ENCODE measurements around the gene CACNA2D3.

Gene CACNA2D3

GRCh38 chr3:54866251-54866650 lies 743.9 kb downstream of the CACNA2D3 start:
- DNase-seq = no peak

DNA sequence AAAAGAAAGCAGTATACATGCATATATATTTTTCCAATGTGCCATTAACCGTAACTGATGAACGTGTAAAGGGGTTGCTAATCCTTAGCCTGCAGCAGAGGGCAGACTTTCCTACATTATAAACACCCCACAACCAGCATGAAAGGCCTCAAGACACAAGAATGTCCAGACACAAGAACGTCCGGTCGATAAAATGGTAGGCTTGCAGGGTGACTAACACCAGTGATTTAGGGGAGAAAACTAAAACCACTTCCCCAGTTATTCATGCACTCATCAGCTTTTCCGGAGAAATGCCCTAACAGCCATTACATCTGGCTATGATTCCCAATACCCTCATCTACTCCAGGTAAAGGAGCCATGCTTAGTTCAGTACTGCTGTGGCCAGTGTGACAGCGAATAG lies 748.1 kb downstream of the CACNA2D3 start:
- DNase-seq = no peak

GRCh38 chr3:54871867-54872266 lies 749.5 kb downstream of the CACNA2D3 start:
- no peak for DNase-seq

DNA sequence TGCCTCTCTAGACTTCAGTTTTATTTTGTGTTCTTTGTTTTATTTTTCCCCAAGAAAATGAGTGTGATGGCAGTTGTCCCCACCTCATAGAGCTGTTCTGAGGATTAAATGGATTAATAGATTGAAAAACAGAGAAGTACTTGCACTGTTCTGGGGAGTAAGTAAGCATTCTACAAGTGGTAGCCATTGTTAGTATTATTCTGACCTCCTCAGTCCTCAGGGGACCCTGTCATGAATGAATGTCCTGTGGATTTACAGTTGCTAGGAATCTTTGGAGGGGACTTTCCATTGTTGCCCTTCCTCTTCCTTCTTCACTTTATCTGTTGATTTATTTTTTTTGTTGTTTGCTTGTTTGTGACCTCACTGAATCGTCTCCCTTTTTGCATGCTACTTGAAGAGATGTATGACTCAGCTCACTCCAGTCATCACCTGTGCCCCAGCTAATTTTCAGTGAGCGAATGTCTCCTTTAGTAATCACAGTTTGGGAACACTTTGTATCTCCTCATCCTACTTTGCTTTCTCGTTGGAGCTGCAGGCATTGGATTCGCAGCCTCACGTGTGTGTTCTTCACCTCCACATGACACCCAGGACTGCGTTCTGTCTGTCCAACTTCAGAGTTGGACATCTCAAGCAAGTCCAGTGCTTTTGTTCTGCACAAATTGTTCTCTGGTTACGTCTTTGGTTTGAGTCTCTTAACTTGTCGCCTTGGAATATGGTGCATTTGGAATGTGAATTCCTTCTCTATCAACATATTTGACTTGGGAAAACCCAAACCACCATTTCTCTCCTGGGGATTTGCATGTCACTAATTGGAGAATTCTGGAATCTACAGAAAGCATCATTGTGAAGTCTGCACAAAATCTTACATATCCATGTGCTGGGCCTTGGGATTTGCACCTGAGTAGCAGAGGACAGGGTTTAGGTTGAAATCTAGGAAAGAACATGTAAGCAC lies 751.0 kb downstream of the CACNA2D3 start:
- no peak for DNase-seq

GRCh38 chr3:54874816-54875556 lies 752.6 kb downstream of the CACNA2D3 start:
- no peak for DNase-seq

DNA sequence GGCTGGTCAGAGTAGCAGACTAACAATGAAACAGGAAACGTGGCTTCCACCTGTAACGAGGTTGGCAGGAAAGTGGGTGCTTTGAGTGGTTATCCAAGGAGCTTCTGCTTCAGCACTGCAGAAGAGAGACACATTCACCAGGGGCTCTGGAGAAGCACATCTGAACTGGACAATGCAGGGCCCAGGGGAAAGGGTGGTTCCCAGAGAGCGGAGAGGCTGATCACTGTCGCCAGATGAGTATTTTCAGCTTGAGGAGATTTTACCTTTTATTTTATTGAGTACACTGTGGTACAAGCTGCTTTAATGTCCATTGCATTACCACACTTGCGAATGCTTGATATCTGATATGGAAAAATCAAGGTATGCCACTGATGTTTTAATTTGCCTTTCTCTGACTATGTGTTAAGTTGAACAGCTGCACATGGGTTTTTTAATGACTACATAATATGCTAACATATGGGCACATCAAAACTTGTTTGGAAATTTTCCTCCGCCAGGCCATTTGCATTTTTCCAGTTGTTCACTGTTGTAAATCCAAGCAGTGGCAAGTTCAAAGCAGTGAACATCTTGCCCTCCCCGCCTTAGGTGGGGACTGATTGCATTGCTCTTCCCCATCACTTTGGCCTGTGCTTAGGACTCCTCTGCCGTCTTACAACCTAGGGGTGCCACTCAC lies 753.4 kb downstream of the CACNA2D3 start:
- no peak for DNase-seq

DNA sequence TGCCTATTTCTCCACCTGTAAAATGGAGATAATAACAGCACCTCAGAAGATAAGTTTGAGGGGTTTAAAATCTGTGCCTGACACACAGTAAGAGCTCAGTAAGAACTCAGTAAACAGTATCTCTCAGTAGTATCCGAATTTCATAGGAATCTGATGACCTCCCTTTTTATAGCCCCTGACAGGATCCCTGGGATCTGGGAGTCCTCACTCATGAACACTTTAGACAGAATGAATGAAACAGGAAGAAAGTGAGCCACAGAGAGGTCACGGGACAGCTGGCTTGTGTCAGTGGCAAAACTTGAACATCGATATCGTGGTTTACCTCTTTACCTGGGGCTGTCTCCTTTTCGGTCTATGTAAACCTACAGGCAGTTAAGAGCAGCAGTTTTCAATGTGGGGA lies 754.3 kb downstream of the CACNA2D3 start:
- DNase-seq = no peak

DNA sequence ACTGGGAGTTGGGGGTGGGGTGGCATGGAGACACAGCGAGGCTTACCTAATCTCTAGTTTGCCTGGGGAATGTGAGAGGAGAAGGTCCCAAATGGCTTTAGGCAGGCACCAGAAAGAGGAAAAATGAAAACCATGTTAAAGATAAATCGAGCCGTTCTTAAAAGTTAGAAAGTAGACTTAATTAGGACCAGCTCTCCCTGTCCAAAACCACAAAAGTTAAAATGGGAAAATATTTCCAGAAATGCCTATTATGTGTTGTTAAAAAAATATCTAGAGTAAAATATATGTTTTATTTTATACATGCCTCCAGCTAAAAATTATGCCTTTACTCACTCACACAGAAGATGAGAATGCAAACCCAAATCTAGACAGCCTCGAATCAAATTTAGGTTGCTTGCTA lies 755.4 kb downstream of the CACNA2D3 start:
- no peak for DNase-seq

DNA sequence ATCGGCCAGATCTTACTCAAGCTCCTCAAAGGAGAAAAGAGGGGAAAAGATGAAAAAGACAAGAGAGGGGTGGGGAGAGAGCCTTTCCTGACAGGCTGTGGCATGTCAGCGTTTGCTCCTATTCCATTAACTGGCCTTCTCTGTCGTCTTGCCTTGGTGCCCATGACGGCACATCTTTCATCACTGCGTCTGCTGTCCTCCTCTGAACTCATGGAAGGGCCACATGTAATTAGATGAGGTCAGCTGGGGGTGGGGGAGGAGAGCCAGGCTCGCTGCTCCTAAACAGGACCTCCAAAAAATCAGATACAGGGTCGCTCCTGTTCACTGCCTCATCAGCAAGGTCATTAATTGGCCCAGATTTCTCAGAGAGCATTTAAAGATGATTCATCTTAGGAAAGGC lies 755.8 kb downstream of the CACNA2D3 start:
- DNase-seq = no peak

- DNase-seq = no peak
Observed at GRCh38 chr3:54882129-54882833, 759.9 kb downstream of the CACNA2D3 start.

- DNase-seq = no peak
Observed at GRCh38 chr3:54888162-54888561, 765.8 kb downstream of the CACNA2D3 start.

DNA sequence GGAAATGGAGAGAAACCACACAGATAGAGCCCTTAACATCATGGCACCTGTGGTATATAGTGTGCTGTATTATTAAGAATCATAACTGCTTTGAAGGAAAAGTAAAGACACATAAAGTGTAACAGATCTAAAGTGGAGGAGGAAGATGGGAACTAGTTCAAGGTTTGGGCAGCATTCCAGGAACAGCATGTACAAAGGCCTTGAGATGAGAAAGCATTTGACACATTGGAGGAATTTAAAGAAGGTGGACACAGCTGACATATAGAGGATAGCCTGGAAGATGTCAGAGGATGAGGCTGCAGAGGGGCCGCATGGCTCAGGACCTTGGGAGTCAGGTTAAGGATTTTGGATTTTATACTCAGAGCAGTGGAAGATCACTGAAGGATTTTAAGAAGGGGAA lies 766.5 kb downstream of the CACNA2D3 start:
- no peak for DNase-seq

GRCh38 chr3:54889731-54890130 lies 767.4 kb downstream of the CACNA2D3 start:
- no peak for DNase-seq

- DNase-seq = no peak
Observed at GRCh38 chr3:54891540-54891897, 769.2 kb downstream of the CACNA2D3 start.

GRCh38 chr3:54892168-54892567 lies 769.8 kb downstream of the CACNA2D3 start:
- no peak for DNase-seq

GRCh38 chr3:54895613-54896012 lies 773.3 kb downstream of the CACNA2D3 start:
- no peak for DNase-seq

GRCh38 chr3:54897028-54897711 lies 774.8 kb downstream of the CACNA2D3 start:
- DNase-seq = no peak

- DNase-seq = no peak
Observed at GRCh38 chr3:54899273-54899672, 776.9 kb downstream of the CACNA2D3 start.

DNA sequence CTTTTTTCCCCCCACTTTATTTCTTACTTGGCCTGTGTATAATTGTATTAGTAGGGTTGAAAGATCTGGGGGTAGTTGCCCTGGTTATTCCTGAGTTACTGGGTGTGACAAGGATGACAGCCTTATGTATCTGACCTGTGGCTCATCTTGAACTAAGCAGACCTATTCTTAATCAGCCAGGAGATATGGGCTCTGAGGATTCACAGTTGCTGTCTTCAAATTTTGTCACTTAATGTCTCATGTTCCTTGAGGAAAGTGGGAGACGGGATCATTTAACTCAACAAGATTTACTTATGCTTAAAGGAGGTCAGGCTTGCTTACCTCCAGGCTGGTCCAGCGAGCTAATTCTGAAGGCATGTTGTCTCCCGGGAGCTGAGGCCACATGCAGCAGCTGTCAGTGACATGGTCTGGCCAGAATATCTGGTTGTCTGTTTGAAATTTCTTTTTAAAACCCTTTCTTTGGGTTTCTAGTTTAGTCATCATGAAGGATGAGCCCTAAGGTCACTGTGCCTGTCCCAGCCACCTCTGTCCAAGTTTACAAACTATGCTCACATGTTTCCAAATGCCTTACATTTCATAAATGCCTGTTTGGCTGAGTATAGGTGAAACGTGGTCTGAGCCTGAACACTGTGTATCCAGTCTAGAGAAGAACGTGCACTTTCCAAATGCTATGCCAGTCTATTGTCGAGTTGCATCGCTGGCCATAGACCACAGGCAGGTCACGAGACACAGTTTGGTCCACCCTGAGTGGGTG lies 778.7 kb downstream of the CACNA2D3 start:
- DNase-seq = no peak

DNA sequence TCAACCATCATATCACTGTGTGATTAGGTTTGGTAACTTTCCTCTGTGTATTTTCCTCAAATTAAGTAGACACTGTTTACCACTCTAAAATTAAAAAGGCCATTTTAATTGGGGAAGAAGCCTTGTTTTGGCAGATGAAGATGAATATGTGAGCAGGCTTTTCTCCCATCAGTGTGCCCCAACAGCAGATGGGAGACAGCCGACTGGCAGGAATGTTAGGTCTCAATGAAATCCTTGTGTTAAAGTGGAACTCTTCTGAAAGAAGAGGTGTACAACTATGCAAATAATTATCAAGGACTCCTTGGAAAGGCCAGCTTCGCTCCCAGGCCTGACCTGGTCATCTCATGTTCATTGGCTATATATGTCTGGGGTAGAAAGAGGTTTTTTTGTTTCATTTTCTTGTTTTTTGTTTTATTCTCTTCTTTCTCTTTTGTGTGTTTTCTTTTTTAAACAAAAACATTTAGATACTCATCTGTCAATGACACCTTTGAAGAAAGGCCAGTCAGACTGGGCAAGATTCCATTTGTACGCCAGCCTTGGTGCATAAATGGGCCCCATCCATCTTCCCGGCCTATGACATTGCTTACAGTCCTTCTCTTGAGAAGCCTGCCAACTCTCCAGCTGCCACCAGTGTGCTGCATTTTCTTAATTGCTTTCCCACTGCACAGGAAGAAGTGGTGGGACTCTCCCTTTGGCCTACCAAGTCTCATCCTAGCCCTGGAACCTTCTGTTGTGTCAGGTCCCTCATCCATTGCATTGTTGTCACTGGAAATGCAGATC lies 779.7 kb downstream of the CACNA2D3 start:
- DNase-seq = no peak
